COR-L47 (cell line): ENCODE measurements around the gene PGPEP1.
"Not testable (repeated sequence)": the region's sequence is repeated elsewhere in the genome, so short reads cannot be mapped to it uniquely, and the experiment has no call there.

Experiments used
- DNase-seq: peaks from one replicate; lab custom pipeline; 2025; lab: John Stamatoyannopoulos, UW

Gene PGPEP1

DNA sequence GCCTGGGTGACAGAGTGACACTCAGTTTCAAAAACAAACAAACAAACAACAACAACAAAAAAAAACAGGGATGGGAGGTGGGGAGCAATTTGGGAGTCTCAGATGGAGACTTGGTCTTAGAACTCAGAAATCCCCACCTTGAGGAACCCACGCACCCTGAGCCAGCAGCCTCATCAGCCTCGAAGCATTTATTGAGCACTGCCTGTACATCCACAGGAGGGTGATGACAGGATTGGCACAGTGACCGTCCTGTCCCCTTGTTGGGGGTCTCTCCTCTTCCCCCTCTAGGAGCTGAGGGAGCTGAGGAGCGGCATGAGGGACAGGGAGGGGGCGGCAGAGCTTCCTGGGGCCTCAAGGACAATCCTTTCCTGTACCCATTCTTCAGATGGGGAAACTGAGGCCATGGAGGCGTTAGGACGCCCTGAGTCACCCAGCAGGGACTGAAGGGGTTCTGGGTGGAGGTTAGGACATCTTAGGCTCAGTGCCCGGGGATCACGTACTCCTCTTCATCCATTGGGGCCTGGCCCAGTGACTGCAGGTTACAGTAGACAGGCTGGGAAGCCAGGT is 51.2 kb downstream of the PGPEP1 start:
- DNase-seq, result no peak

DNA sequence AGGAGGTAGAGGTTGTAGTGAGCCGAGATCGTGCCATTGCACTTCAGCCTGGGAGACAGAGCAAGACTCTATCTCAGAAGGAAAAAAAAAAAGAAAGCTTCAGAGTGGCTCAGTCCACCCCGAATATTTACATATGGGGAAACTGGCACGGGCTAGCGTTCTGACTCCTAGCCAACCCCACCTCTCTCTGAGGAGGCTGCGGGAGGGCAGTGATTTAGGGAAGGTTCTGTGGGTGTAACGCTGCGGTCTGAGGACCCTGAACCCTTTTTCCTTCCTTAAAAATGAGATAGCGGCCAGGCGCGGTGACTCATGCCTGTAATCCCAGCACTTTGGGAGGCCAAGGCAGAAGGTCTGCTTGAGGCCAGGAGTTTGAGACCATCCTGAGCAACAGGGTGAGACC is 52.0 kb downstream of the PGPEP1 start:
- no peak for DNase-seq

DNA sequence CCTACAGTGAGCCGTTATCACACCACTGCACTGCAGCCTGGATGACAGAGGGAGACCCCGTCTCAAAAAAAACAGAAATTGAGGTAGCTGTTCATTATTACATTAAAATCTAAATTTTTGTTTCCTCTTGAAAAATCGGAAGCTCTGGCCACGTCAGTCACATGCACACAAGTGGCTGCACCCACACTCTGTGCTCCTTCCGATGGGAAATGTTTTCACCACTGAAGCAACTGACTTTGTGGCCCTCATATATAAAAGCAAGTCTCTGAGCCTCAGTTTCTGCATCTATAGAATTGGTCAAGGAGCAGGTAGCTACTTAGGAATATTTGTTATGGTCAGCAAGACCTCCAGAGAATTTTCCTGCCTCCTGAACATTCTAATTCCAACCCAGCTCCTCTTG is 52.5 kb downstream of the PGPEP1 start:
- no peak for DNase-seq

DNA sequence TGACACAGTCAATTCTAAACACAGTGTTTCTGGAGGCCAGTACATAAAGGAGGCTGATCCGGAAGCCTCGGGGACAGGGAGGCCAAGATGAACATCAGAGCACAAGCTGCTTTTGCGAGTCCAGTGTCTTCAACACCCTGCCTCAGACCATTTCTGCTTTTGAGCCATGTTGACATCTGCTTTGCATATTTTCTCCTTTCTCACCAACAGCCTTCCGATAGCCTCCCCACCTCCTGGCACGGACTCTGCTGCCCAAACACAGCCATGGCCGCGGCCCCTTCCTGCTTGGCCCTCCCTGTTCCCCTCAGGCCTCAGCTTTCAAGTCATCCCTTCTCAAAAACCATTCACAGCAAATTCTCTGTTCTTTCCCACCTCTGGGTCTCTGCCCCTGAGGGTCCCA is 53.4 kb downstream of the PGPEP1 start:
- DNase-seq, result no peak

DNA sequence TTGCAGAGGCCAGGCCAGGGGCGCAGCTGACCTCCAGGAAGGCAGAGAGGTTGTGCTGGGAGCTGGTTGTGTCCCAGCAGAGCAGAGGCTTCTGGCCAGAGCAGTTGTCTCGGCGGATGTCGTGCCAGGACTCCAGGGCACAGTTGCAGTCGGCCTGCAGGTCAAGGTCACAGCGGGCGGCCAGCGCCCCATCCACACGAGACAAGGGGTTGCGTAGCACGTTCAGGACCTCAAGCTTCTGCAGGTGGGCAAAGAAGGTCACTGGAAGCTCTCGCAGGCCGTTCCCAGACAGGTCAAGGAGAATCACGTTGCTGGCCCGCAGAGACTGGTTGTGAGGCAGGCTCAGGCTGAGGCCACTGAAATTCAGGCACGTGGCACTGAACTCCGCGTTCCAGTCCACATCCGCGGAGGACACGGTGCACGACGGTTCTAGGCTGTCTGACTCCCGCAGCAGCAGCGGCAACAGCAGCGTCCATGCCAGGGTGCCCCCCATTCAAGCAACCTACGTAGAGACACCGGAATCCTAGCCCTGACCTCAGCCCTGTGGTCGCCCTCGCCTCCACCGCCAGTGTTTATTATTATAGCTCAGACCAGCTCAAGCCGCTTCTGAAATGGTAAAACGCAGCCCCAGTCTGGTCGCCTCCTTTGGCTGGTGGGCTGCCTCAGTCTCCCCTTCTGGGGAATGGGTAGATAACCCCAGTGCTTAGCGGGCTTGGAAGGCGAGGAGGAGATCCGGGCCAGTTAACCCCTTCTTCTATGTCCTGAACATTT is 56.3 kb downstream of the PGPEP1 start:
- DNase-seq, result no peak

DNA sequence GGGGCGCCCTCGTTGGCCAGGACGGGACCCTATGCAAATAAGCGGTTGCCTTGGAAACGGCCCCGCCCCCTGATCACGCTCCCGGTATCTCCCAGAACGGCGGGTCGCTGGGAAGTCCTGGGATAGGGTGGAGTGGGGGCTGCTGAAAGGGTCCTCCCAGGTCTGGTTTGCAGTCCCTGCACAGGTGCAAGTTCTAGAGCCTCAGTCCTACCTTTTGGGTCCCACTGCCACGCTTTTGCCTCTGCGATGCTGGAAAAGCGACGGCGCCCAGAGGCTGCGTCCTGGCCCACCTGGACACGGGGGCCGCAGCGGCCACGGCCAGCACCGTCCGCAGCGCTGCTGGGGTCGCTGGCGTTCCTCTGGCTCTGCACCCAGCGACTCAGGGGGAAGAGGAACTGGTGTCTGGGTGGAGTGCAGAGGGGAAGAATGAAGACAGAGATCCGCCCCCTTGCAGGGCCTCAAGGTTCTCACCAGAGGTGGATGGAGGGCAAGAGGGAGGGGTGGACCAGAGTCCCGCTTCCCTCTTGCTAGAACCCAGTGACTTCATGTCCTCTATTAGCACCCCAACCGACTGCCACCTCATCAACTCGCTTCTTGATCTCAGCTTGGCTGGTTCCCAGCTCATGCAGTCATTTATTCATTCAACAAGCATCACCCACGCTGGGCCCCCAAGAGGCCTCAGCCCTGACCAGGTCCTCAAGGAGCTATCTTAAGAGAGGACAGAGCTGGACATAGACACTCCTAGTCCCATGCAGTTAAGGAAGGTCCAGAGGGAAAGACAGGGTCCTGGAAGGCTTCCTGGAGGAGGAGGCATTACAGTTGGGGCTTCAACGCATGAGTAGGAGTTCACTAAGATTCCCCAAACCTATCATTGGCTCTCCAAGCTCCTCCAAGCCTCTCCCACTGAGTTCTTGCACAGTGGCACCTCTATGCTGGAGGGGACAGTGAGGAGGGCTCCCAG is 57.1 kb downstream of the PGPEP1 start, which contains the start of gene LRRC25:
LRRC25 (minus strand) TSS at position 381 of the 961 bp plus-strand sequence. CDS start 659 bp downstream, outside the sequence.
- no peak for DNase-seq

DNA sequence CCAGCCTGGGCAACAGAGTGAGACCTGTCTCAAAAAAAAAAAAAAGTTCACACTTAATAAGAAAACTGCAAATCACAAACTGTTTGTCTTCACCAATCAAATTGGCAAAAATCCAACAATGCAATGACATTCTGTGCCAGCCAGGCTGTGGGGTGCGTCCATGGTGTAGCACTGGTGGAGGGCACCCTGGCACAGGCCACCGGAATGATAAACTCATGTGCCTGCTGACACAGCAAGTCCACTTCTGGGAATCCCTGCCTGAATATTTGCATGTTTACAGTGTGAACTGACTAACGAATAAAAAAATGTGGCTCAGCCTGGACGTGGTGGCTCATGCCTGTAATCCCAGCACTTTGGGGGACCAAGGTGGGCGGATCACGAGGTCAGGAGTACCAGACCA is 58.6 kb downstream of the PGPEP1 start:
- no peak for DNase-seq

DNA sequence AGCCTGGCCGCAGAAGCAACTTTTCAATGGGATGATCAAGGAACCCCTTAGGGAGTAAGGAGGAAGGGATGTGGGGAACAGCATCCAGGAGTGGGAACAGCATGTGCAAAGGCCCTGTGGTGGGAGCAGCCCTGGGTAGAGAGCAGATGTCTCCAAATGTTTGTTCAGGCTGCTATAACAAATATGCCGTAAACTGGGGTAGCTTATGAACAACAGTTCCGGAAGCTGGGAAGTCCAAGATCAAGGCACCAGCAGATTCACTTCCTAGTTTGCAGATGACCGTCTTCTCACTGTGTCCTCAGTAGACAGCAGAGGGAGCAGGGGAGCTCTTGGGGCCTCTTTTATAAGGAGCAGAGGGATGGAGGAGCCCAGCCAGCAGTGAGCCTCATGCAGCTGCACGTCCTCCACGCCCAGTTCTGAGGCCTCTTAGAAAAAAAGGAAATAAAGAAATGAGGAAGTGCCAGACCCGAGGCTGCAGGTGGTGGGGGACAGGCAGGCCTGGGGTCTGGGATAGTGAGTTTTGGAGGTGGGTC is 61.2 kb downstream of the PGPEP1 start:
- DNase-seq, result peak; percentile 16

DNA sequence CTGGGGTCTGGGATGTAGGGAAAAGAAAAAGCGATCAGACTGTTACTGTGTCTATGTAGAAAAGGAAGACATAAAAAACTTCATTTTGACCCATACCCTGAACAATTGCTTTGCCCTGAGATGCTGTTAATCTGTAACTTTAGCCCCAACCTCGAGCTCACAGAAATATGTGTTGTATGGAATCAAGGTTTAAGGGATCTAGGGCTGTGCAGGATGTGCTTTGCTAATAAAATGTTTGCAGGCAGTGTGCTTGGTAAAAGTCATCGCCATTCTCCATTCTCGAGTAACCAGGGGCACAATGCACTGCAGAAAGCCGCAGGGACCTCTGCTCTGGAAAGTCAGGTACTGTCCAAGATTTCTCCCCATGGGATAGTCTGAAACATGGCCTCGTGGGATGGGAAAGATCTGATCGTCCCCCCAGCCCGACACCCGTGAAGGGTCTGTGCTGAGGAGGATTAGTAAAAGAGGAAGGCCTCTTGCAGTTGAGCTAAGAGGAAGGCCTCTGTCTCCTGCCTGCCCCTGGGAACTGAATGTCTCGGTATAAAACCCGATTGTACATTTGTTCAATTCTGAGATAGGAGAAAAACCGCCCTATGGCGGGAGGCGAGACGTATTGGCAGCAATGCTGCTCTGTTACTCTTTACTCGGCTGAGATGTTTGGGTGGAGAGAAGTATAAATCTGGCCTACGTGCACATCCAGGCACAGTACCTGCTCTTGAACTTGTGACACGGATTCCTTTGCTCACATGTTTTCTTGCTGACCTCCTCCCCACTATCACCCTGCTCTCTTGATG is 62.3 kb downstream of the PGPEP1 start:
- not testable (repeated sequence) for DNase-seq

DNA sequence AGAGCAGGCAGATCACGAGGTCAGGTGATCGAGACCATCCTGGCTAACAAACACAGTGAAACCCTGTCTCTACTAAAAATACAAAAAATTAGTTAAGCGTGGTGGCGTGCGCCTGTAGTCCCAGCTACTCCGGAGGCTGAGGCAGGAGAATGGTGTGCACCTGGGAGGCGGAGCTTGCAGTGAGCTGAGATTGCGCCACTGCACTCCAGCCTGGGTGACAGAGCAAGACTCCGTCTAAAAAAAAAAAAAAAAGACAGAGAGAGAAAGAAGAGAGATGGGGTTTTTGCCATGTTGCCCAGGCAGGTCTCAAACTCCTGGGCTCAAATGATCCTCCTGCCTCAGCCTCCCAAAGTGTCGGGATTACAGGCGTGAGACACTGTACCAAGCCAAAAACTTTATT is 65.4 kb downstream of the PGPEP1 start:
- not testable (repeated sequence) for DNase-seq

DNA sequence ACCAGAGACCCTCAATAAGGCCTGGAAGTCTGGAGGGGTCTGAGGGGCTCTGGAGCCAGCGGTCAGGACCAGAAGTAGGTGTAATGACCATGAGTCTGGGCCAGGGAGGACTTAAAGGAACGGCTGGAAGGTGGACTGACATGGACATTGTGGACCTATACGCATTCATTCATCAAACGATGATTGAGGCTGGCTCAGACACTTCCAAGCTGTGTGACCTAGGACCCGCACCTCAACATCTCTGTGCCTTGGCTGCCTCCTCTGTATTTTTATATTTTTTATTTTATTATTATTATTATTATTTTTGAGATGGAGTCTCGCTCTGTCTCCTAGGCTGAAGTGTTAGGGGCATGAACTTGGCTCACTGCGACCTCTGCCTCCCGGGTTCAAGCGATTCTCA is 66.4 kb downstream of the PGPEP1 start:
- DNase-seq, result no peak

DNA sequence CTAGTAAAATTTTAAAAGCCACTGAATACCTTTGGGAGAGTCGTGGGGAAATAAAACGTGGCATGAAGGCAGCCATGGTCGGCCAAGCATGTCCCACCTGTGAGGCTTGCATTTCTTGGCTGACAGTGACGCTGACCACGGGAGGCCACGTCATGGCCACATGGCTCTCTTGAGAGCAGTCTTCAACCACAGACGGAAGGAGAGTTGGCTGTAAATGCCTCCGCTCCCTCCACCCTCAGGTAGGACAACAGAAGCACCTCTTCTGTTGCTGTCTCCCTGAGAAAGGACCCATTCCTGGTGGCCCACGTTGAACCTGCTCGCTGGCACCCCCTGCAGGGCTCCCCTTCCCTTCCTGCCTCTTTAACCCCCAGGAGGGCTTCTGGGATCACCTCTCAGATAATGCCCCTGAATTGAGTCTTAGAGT is 67.7 kb downstream of the PGPEP1 start:
- no peak for DNase-seq

DNA sequence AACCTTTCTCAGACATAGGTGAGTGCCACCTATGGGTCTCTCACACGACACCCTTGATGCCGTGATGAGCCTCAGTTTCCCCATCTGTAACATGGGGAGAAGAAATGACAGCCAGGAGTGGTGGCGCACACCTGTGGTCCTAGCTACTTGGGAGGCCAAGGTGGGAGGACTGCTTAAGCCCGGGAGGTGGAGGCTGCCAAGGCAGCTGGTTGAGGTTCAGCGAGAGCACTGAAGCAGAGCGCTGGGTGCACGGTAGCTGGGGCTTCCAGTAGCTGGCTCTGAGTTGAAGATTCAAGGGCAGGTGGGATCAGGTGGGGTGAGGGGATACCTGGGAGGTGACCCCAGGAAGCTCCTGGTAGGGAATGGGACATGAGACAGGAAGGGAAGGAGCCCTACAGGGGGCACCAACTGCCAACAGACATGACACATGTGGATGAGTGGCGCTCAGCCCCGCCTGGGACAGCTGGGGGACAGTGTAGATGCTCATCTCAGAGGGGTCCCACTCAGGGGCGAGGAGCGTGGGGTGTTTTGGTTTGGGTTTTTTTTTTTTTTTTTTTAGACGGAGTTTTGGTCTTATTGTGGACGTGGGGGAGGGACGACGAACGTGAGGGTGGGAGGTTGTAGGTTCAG is 72.3 kb downstream of the PGPEP1 start:
- no peak for DNase-seq

DNA sequence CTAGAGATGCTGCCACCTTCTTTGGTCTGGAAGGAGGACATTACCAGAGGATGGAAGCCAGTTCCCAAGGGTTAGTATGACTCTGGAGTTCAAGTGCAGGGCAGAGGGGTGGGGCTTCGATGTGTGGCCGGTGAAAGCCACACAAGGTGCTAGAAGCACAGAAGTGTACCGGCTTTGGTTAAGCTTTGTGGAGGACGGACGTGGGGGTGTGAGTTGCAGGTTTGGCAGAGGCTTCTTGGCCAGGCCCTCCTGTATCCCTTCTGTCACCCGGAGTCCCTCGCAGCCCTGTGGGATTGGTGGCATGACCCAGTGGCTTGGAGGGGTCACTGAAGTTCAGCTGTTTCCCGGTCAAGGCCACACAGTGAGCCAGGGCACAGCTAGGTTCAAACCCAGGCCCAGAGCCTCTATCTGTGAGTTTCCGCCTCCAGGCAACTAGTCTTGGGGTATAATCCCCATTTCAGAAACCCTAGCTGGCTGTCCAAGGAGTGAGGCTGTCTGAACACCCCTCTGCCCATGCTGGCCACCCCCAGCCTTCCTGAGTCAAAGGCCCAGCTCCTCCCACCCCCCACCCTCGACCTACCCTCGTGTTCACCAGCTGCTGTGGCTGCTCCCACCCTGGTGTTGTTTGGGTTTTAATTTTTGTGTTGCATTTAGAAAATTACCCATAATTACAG is 74.2 kb downstream of the PGPEP1 start:
- no peak for DNase-seq

DNA sequence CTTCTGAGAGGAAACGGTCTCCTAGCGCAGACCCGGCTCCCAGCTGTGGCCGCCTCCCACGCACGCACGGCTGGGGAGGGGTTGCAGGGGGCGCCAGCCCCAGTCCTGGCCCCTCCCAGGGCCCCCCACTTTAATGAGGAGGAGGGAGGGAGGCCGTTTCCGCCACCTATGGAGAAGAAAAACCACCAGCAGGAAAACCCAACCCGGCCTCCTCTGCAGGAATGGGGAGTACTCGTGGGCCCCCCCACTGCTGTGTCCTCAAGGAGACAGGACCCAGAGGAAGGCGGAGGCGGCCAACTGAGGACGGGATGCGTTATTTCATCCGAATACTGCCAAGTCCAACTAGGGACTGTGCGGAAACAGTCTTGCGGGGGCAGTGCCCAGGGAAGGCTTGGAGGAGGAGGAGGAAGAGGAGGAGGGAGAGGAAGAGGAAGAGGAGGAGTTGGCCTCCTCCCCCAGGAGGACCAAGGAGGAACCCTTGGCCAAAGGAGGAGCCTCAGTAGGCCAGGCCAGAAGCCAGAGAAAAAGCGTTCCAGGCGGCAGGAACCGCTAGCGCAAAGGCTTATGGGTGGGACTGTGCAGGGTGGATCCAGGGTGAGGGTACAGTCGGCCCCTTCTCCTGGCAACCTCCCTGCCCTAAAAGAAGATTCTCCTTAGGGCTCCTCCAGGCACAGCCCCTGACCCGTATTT is 74.9 kb downstream of the PGPEP1 start:
- DNase-seq, result peak; percentile 83

DNA sequence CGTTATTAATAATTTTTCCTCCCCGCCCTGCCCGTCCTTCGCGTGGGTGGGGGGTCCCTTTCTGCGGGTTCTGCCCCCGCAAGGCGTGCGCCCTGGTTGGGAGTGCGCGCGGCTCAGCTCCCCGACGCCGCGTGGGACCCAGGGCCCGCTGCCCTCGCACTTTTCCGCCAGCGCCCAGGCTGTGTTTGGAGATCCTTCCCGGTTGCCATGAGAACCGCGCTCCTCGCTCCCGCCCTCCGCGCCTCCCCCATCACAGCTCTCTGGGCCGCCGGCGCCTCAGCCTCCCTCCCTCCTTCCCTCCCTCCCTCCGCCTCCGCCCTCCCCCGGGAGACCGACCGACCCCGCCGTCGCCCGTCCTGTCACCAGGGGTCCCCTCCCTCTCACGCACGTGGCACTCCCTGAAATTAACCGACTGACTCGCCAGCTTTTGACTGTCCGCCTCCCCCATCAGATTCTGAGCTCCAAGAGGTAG is 76.4 kb downstream of the PGPEP1 start:
- DNase-seq, result peak; percentile 87

DNA sequence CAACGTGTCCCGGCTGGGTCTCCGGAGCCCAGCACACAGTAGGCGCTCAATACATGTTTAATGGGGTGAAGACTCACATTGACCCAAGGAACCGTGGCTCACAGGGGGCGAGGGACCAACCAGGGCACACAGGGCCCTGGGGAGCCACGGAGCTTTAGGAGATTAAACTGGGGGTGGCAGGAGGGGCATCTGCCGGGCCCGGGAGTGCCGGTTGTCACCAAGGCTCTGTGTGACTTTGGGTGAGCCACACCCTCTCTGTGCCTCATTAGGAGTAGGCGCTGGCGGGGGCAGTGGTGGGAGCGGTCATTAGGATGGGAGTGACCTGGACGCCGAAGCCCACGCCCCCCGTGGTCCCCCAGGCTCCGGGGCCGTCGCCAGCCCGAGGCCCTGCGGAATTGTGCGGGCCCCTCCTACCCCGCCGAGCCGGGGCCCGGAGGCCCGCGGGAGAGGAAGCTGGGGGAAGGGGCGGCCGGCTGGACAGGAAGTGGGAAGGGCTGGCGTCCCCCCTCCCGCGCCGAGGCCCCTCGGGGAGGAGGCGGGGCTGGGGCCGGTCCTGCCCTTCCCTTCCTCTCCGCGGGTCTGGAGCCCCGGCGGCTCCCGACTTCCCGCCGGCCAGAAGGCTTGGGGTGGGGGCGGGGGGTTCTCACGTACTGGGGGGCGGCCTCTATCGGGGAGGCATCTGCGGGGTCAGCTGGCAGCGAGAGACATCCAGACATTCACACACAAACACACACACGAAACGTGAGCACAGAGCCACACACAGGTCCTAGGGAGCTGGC is 77.0 kb downstream of the PGPEP1 start:
- DNase-seq, result peak; percentile 83

DNA sequence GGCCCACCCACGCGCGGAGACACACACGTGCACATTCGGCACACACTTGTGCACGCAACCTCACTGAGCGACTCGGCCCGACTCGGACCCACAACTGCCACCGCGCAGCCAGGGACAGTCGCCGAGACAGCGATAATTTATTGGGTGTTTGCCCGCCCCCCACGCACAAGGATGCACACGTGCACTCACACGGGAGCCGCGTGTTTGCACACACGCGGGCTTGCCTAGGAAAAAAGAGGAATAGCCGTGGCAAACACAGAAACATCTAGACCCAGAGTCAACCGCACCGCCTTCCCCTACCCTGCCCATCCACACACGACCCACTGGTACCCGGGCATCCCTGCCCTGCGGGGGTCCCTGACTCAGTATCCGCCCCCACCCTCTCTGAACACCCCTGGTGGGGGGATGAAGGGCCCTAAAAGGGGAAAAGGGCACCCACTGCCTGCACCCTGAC is 77.7 kb downstream of the PGPEP1 start:
- DNase-seq, result no peak
